Fibroblast of mammary gland (primary cell): ENCODE measurements around the gene TMSB10.
"Not testable (repeated sequence)": the region's sequence is repeated elsewhere in the genome, so short reads cannot be mapped to it uniquely, and the experiment has no call there.

ENCODE experiments used
- DNase-seq: peaks from one replicate; pipeline ENCODE4 v3.0.0-alpha.2; 2010; ENCODE audit warnings: low read depth
- H3K4me3 ChIP-seq: 2 replicates; pipeline ENCODE4 v1.5.1; 2011; ENCODE audit warnings: low read depth, mild to moderate bottlenecking, low read length, moderate library complexity; ENCODE audit not compliant: control insufficient read depth
- CTCF ChIP-seq: conservative IDR thresholded peaks from 2 replicates; pipeline ENCODE4 v1.5.1; 2011; ENCODE audit warnings: low read depth, low read length, inconsistent platforms; ENCODE audit not compliant: control insufficient read depth, insufficient read depth

Gene TMSB10

GRCh38 chr2:84939426-84940087 is 34.1 kb downstream of the TMSB10 start:
- DNase-seq: no peak
- no peak for TF ChIP-seq CTCF
- no peak overlapping the region for H3K4me3 ChIP-seq

- no peak overlapping the region for H3K4me3 ChIP-seq
- no peak for DNase-seq
- TF ChIP-seq CTCF: no peak
Observed at GRCh38 chr2:84940088-84940470, 34.6 kb downstream of the TMSB10 start.

GRCh38 chr2:84940831-84941412 is 35.5 kb downstream of the TMSB10 start:
- DNase-seq: no peak
- no peak for TF ChIP-seq CTCF
- H3K4me3 ChIP-seq: no peak overlapping the region

GRCh38 chr2:84942166-84942565 is 36.7 kb downstream of the TMSB10 start:
- H3K4me3 ChIP-seq: no peak overlapping the region
- no peak for TF ChIP-seq CTCF
- no peak for DNase-seq

- TF ChIP-seq CTCF: no peak
- no peak overlapping the region for H3K4me3 ChIP-seq
- DNase-seq: peak; percentile 36
Observed at GRCh38 chr2:84942964-84943421, 37.5 kb downstream of the TMSB10 start.

GRCh38 chr2:84944295-84944909 is 38.9 kb downstream of the TMSB10 start:
- no peak overlapping the region for H3K4me3 ChIP-seq
- no peak for DNase-seq
- TF ChIP-seq CTCF: no peak

GRCh38 chr2:84945838-84946203 is 40.4 kb downstream of the TMSB10 start:
- H3K4me3 ChIP-seq, DNase-seq: not testable (repeated sequence)
